NCI-H345 (cell line): ENCODE measurements around the gene PIK3C2A.
"Not testable (repeated sequence)": the region's sequence is repeated elsewhere in the genome, so short reads cannot be mapped to it uniquely, and the experiment has no call there.

Experiments used
- DNase-seq: peaks from one replicate; lab custom pipeline; 2025; lab: John Stamatoyannopoulos, UW

The PIK3C2A gene, protein sequence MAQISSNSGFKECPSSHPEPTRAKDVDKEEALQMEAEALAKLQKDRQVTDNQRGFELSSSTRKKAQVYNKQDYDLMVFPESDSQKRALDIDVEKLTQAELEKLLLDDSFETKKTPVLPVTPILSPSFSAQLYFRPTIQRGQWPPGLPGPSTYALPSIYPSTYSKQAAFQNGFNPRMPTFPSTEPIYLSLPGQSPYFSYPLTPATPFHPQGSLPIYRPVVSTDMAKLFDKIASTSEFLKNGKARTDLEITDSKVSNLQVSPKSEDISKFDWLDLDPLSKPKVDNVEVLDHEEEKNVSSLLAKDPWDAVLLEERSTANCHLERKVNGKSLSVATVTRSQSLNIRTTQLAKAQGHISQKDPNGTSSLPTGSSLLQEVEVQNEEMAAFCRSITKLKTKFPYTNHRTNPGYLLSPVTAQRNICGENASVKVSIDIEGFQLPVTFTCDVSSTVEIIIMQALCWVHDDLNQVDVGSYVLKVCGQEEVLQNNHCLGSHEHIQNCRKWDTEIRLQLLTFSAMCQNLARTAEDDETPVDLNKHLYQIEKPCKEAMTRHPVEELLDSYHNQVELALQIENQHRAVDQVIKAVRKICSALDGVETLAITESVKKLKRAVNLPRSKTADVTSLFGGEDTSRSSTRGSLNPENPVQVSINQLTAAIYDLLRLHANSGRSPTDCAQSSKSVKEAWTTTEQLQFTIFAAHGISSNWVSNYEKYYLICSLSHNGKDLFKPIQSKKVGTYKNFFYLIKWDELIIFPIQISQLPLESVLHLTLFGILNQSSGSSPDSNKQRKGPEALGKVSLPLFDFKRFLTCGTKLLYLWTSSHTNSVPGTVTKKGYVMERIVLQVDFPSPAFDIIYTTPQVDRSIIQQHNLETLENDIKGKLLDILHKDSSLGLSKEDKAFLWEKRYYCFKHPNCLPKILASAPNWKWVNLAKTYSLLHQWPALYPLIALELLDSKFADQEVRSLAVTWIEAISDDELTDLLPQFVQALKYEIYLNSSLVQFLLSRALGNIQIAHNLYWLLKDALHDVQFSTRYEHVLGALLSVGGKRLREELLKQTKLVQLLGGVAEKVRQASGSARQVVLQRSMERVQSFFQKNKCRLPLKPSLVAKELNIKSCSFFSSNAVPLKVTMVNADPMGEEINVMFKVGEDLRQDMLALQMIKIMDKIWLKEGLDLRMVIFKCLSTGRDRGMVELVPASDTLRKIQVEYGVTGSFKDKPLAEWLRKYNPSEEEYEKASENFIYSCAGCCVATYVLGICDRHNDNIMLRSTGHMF (N-terminal part only)

DNA sequence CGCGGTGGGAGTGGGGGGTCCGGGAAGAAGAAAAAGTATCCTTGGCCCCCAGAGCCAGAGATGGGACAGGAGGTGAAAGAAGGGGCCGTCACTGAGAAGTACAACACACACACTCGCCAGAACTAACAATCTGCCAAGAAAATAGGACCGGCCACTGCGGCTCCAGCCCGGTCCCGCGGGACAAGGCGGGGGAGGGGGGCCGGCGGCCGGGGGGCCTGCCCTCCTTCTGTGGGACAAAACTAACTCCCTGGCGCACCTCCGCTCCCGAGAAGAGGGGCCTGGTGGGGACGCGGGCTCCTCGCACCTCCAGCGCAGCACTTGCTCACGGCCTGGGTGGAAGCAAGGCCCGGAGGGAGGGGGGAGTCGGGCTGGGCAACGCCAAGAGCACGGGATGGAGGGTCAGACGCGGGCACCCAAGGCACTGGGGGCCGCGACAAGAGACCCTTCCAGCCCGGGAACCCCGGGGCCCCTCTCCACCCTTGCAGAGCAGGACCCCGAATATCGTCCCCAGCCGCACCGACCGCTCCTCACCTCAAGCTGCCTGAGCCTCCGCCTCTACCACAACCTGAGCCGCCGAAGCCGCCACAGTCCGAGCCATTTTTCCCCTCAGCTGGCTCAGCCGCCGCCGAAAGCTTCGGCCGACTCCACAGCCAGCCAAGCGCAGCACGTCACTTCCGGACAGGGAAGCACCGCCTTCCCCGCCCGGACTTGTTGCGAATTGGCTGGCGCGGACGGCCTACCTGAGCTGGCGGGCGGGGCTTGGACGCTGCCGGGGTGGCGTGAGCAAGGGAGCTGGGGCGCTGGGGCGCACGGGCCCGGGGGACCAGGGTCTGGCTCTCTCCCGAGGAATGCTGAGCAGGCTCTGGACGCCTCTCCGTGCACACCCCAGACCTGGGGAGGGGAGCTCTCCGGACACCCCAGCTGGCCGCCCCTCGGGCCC, at the start of gene PIK3C2A:
TSS of gene PIK3C2A (minus strand) at position 670 of the 940 bp plus-strand sequence. CDS start 38,245 bp downstream, outside the sequence.
- DNase-seq: peak; percentile 97

- no peak for DNase-seq
These were observed 49.4 kb upstream of the PIK3C2A start for GRCh38 chr11:17257196-17257595.

GRCh38 chr11:17256512-17256911, 48.7 kb upstream of the PIK3C2A start:
- no peak for DNase-seq

- DNase-seq: no peak
These were observed 44.9 kb upstream of the PIK3C2A start for GRCh38 chr11:17252704-17253103.

GRCh38 chr11:17250561-17251350, 43.0 kb upstream of the PIK3C2A start:
- no peak for DNase-seq

DNA sequence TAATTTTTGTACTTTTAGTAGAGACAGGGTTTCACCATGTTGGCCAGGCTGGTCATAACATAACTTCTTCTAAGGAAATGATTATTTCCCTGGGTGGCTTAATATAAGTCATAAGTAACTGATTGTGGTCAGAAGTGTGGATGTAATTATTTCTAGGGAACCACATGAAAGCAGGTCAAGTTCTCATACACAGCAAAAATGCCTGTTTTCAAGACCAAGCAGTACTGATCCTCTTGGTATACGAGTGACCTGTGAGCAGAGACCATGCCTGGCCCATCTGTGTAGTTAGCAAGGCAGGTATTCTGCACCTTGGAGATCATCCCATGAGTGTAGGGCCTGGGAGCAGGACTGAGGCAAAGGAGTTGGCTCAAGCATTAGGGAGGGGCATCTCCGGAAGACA, 36.3 kb upstream of the PIK3C2A start:
- no peak for DNase-seq

DNA sequence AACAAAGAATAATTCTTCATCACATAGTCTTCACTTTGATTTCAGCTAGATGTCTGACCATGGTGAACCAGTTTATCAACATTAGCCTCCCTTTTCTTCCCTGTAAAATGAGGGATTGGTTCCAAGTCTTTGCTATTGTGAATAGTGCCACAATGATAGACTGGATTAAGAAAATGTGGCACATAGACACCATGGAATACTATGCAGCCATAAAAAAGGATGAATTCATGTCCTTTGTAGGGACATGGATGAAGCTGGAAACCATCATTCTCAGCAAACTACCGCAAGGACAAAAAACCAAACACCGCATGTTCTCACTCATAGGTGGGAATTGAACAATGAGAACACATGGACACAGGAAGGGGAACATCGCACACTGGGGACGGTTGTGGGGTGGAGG, 35.2 kb upstream of the PIK3C2A start:
- not testable (repeated sequence) for DNase-seq

DNA sequence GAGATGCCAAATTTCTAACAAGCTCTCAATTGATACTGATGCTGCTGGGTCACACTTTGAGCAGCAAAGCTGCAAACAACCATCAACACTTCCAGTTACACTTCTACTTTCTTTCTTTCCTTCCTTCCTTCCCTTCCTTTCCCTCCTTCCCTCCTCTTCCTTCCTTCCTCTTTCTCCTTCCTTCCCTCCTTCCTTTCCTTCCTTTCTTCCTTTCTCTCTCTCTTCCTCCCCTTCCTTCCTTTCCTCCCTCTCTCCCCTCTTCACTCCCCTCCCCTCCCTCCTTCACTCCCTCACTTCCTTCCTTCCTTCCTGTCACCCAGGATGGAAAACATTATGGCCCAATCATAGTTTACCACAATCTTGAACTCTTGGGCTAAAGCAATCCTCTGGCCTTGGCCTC, 33.0 kb upstream of the PIK3C2A start:
- no peak for DNase-seq

GRCh38 chr11:17239927-17240326, 32.1 kb upstream of the PIK3C2A start:
- not testable (repeated sequence) for DNase-seq

DNA sequence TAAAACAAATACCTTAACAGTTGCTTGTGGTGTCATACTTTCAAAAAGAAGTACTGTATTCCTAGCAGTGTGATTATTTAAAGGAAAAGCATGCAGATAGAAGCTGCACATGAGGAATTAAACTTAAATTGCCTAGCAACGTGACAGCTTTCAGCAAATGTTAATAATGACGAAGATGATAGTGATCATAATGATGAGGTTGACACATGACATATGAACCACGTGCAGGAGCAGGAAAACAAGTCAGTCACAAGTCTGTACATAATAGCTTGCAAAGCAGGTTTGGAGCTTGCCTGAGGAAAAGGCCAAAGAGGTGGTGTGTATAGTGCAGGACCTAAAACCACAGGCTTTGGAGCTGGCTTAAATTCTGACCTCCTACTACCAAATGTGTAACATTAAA, 30.6 kb upstream of the PIK3C2A start:
- no peak for DNase-seq

DNA sequence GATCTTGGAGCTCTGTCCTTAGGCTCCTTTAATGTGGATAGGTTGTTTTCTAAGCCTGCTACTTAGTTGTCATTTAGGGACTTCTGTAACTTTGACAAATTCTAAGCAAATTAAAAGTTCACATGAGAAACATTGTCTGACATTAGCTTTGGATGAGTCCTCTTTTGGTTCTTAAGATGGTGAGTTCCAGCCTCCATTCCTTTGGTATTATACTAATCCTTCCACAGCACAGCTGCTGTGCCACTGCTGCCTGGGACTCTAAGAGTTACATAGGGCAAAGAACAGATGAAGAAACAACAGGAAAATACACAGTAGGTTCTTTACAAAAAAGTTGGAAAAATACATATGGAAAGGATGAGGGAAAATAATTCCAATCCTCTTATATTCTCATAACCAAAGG, 25.3 kb upstream of the PIK3C2A start:
- DNase-seq: no peak

DNA sequence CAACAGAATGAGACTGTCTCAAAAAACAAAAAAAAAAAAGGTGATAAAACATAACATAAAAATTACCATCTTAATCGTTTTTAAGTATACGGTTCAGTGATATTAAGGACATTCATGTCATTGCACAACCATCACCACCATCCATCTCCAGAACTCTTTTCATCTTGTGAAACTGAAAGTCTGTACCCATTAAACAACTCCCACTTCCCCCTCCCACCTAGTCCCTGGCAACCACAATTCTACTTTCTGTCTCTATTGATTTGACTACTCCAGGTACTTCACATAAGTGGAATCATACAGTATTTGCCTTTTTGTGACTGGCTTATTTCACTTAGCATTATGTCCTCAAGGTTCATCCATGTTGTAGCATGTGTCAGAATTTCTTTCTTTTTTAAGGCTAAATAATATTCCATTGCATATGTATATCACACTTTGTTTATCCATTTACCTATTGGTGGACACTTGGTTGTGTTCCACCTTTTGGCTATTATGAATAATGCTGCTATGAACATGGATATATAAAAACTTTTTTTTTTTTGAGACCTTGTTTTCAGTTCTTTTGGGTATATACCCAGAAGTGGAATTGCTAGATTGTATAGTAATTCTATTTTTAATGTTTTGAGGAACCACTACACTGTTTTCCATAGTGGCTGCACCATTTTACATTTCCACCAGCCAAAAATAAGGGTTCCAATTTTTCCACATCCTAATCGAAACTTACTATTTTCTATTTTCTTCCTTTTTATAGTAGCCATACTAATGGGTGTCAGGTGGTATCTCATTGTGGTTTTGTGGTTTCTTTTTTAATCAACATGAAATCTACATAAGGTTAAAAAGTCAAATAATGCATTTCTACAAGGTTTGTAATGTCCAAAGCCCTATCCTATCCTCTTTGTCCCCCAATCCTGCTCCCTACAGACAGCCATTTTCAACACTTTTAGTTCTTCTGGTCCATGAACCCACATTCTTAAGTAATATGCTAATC, 23.4 kb upstream of the PIK3C2A start:
- DNase-seq: no peak

- no peak for DNase-seq
These were observed 21.8 kb upstream of the PIK3C2A start for GRCh38 chr11:17229481-17230152.

DNA sequence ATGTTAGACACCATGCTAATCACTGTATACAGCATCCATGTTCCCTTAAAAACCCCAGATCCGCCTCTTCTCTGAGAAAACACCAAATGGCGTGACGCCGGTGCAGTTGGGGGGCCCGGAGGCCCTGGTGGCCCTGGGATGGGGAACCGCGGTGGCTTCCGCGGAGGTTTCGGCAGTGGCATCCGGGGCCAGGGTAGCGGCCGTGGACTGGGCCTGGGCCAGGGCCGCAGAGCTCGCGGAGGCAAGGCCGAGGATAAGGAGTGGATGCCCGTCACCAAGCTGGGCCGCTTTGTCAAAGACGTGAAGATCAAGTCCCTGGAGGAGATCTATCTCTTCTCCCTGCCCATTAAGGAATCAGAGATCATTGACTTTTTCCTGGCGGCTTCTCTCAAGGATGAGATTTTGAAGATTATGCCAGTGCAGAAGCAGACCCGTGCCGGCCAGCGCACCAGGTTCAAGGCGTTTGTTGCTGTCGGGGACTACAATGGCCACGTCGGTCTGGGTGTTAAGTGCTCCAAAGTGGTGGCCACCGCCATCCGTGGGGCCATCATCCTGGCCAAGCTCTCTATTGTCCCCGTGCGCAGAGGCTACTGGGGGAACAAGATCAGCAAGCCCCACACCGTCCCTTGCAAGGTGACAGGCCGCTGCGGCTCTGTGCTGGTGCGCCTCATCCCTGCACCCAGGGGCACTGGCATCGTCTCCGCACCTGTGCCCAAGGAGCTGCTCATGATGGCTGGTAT, 20.6 kb upstream of the PIK3C2A start:
- DNase-seq: not testable (repeated sequence)

GRCh38 chr11:17224727-17225126, 16.9 kb upstream of the PIK3C2A start:
- DNase-seq: no peak

GRCh38 chr11:17221968-17222367, 14.2 kb upstream of the PIK3C2A start:
- DNase-seq: no peak

GRCh38 chr11:17219016-17219415, 11.2 kb upstream of the PIK3C2A start:
- DNase-seq: no peak

DNA sequence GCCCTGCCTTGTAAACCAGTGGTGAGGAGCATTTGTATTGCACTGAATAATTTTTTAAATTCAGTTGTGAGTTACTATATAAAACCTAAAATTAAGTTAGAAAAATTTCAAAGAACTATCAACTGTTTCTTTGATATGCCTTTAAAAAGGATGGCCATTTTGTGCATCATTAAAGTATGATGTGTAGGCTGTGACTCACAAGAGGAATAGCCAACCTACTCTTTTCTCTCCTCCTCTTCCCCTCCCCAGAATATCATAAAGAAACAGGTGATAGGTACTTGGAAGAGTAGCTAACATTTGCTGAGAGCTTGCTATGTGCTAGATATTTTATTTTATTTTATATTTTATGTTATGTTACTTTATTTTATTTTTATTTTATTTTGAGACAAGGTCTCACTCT, 10.6 kb upstream of the PIK3C2A start:
- DNase-seq: no peak
